Liver (tissue), 9 donors: Measurements from ENCODE around the gene PLTP. TPM values are rescaled to one million over a fixed set of nuclear protein-coding genes. Genes with fewer than 3 reads are reported as not detected.

Experiments
- DNase-seq: peaks from one replicate; pipeline ENCODE4 v3.0.0-alpha.2; 2017; ENCODE audit warnings: low spot score
- H3K27ac ChIP-seq, 2 donors: one replicate each; pipeline ENCODE4 v1.7.0; 2013; ENCODE audit warnings: inconsistent platforms in 2 of 2, low read length in 2 of 2, control low read depth in 1 of 2, low read depth in 1 of 2, mild to moderate bottlenecking in 1 of 2
- H3K27me3 ChIP-seq, 4 donors: one replicate each; pipeline versions ENCODE4 v1.6.1 to v1.7.0; 2013; ENCODE audit warnings: low read length in 3 of 4, inconsistent platforms in 1 of 4, mild to moderate bottlenecking in 1 of 4, moderate library complexity in 1 of 4; ENCODE audit not compliant: control insufficient read depth in 4 of 4, insufficient read depth in 4 of 4
- H3K36me3 ChIP-seq, 4 donors: one replicate each; pipeline versions ENCODE4 v1.6.1 to v1.7.0; 2013; ENCODE audit warnings: low read length in 3 of 4, mild to moderate bottlenecking in 3 of 4, low read depth in 1 of 4, moderate library complexity in 1 of 4; ENCODE audit not compliant: control insufficient read depth in 4 of 4, insufficient read depth in 3 of 4
- H3K4me1 ChIP-seq, 4 donors: one replicate each; pipeline versions ENCODE4 v1.6.1 to v1.7.0; 2013; ENCODE audit warnings: low read length in 3 of 4, mild to moderate bottlenecking in 3 of 4, moderate library complexity in 1 of 4; ENCODE audit not compliant: control insufficient read depth in 4 of 4, insufficient read depth in 4 of 4
- H3K4me3 ChIP-seq, 3 donors: one replicate each; pipeline versions ENCODE4 v1.6.1 to v1.7.0; 2013; ENCODE audit warnings: low read length in 3 of 3, control low read depth in 1 of 3, low read depth in 1 of 3, mild to moderate bottlenecking in 1 of 3
- H3K9ac ChIP-seq, 2 donors: one replicate each; pipeline ENCODE4 v1.7.0; 2013; ENCODE audit warnings: low read length in 2 of 2, mild to moderate bottlenecking in 2 of 2, moderate library complexity in 2 of 2, control low read depth in 1 of 2, low read depth in 1 of 2
- H3K9me3 ChIP-seq, 4 donors: one replicate each; pipeline versions ENCODE4 v1.6.1 to v1.7.0; 2013; ENCODE audit warnings: low read length in 3 of 4; ENCODE audit not compliant: control insufficient read depth in 4 of 4
- CTCF ChIP-seq: fragments of 150-350 bp; IDR thresholded peaks from 2 replicates; pipeline ENCODE4 v1.5.1; 2017; ENCODE audit warnings: improper control_type of control experiment, low read depth, low read length; ENCODE audit not compliant: missing input control
- EGR1 ChIP-seq, 2 donors: IDR thresholded peaks; 2 replicates each; pipeline ENCODE4 v1.6.1; 2016 to 2018; ENCODE audit warnings: antibody characterized with exemption in 2 of 2, low read depth in 2 of 2
- FOXA1 ChIP-seq: IDR thresholded peaks from 2 replicates; pipeline ENCODE4 v1.6.1; 2016; ENCODE audit warnings: antibody characterized with exemption
- FOXA2 ChIP-seq: IDR thresholded peaks from 2 replicates; pipeline ENCODE4 v1.6.1; 2016; ENCODE audit warnings: antibody characterized with exemption
- GABPA ChIP-seq, 2 donors: IDR thresholded peaks in 1 of 2; conservative IDR thresholded peaks in 1 of 2; 2 replicates each; pipeline ENCODE4 v1.6.1; 2016; ENCODE audit warnings: antibody characterized with exemption in 2 of 2, mild to moderate bottlenecking in 1 of 2, moderate library complexity in 1 of 2
- HNF4A ChIP-seq, 2 donors: conservative IDR thresholded peaks; 2 replicates each; pipeline ENCODE4 v1.6.1; 2016; ENCODE audit warnings: antibody characterized with exemption in 2 of 2, mild to moderate bottlenecking in 2 of 2
- HNF4G ChIP-seq: IDR thresholded peaks from 2 replicates; pipeline ENCODE4 v1.6.1; 2016; ENCODE audit warnings: antibody characterized with exemption
- JUND ChIP-seq, 2 donors: IDR thresholded peaks; 2 replicates each; pipeline ENCODE4 v1.6.1; 2016; ENCODE audit warnings: antibody characterized with exemption in 2 of 2
- NR2F2 ChIP-seq: IDR thresholded peaks from 2 replicates; pipeline ENCODE4 v1.6.1; 2016; ENCODE audit warnings: antibody characterized with exemption
- RAD21 ChIP-seq, 2 donors: IDR thresholded peaks; 2 replicates each; pipeline ENCODE4 v1.6.1; 2016; ENCODE audit warnings: antibody characterized with exemption in 2 of 2, mild to moderate bottlenecking in 2 of 2
- RXRA ChIP-seq, 2 donors: IDR thresholded peaks; 2 replicates each; pipeline ENCODE4 v1.6.1; 2017 to 2018; ENCODE audit warnings: antibody characterized with exemption in 2 of 2, mild to moderate bottlenecking in 1 of 2
- SP1 ChIP-seq: IDR thresholded peaks from 2 replicates; pipeline ENCODE4 v1.6.1; 2018; ENCODE audit warnings: antibody characterized with exemption, mild to moderate bottlenecking
- TAF1 ChIP-seq: conservative IDR thresholded peaks from 2 replicates; pipeline ENCODE4 v1.6.1; 2016; ENCODE audit warnings: antibody characterized with exemption, mild to moderate bottlenecking
- YY1 ChIP-seq: IDR thresholded peaks from 2 replicates; pipeline ENCODE4 v1.6.1; 2016; ENCODE audit warnings: antibody characterized with exemption, mild to moderate bottlenecking
- ZBTB33 ChIP-seq: IDR thresholded peaks from 2 replicates; pipeline ENCODE4 v1.6.1; 2016; ENCODE audit warnings: antibody characterized with exemption
- WGBS: extraction: QIAGEN DNeasy Blood & Tissue Kit; methylation state at CpG from one replicate; pipeline ENCODE4 v1.1.7; 2013; 5-methylcytosine and 5-hydroxymethylcytosine counted together
- polyA plus RNA-seq, 2 donors: library from polyadenylated mRNA; stranded (reverse) in 1 of 2; unstranded in 1 of 2; fragments of 200-250 nt in 1 of 2; fragments of >200 nt in 1 of 2; fragmentation: Nextera tagmentation in 1 of 2; extraction: Ambion mirVana in 1 of 2; gene quantifications; one replicate each; pipeline versions ENCODE4 v1.2.1 to v1.2.3, GENCODE V29; 2013 to 2015
- total RNA-seq, 2 donors: library from RNA; depleted of rRNA; stranded (reverse); fragments of >200 nt; gene quantifications; one replicate each; pipeline ENCODE4 v1.2.3, GENCODE V29; 2014
- TF ChIP-seq, protein P1 (sequence below): IDR thresholded peaks from 2 replicates; pipeline ENCODE4 v1.6.1; 2016; ENCODE audit warnings: antibody characterized with exemption, mild to moderate bottlenecking
- TF ChIP-seq, protein P2 (sequence below): IDR thresholded peaks from 2 replicates; pipeline ENCODE4 v1.6.1; 2016; ENCODE audit warnings: antibody characterized with exemption
- TF ChIP-seq, protein P3 (sequence below): IDR thresholded peaks from 2 replicates; pipeline ENCODE4 v1.6.1; 2016; ENCODE audit warnings: antibody characterized with exemption
- donor health status: healthy.
- donor health status: healthy.
- donor health status: healthy.
- donor health status: healthy.
- donor health status: healthy.

Gene PLTP
- total and polyA plus RNA-seq, 4 donors, result 22.5 to 69.5 (median 60.7) TPM

DNA sequence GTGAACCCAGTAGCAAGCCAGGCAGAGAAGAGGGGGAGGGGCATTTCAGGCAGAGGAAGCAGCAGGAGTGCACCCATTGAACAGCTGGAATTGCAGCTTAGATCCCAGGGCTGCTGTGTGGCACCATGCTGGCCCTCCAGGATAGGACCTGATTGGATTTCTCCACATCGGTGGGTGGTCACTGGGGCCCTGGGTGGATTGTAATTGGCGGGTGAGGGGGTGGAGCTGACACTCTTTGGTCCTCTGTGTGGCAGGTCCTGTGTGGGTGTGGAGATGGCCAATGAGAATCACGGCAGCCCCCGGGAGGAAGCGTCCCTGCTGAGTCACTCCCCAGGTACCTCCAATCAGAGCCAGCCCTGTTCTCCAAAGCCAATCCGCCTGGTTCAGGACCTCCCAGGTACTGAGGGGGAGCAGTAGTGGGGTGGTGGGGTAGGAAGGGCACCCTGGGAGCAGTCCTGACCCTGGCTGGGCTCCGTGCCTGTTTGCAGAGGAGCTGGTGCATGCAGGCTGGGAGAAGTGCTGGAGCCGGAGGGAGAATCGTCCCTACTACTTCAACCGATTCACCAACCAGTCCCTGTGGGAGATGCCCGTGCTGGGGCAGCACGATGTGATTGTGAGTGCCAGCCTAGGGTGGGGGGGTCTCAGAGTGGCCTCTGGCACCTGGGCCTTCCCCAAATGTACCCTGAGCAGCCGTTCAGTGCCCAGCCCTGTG, 26.9 kb upstream of the PLTP start:
- H3K9ac ChIP-seq, result no peak overlapping the region
- TF ChIP-seq, protein P1, sequence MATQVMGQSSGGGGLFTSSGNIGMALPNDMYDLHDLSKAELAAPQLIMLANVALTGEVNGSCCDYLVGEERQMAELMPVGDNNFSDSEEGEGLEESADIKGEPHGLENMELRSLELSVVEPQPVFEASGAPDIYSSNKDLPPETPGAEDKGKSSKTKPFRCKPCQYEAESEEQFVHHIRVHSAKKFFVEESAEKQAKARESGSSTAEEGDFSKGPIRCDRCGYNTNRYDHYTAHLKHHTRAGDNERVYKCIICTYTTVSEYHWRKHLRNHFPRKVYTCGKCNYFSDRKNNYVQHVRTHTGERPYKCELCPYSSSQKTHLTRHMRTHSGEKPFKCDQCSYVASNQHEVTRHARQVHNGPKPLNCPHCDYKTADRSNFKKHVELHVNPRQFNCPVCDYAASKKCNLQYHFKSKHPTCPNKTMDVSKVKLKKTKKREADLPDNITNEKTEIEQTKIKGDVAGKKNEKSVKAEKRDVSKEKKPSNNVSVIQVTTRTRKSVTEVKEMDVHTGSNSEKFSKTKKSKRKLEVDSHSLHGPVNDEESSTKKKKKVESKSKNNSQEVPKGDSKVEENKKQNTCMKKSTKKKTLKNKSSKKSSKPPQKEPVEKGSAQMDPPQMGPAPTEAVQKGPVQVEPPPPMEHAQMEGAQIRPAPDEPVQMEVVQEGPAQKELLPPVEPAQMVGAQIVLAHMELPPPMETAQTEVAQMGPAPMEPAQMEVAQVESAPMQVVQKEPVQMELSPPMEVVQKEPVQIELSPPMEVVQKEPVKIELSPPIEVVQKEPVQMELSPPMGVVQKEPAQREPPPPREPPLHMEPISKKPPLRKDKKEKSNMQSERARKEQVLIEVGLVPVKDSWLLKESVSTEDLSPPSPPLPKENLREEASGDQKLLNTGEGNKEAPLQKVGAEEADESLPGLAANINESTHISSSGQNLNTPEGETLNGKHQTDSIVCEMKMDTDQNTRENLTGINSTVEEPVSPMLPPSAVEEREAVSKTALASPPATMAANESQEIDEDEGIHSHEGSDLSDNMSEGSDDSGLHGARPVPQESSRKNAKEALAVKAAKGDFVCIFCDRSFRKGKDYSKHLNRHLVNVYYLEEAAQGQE, result no peak
- no peak for TF ChIP-seq ZBTB33
- TF ChIP-seq, protein P2, sequence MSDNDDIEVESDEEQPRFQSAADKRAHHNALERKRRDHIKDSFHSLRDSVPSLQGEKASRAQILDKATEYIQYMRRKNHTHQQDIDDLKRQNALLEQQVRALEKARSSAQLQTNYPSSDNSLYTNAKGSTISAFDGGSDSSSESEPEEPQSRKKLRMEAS, result no peak
- TF ChIP-seq FOXA1, result no peak
- no peak for TF ChIP-seq JUND (IDR thresholded peaks at IDR 0.05)
- no peak for TF ChIP-seq RXRA (IDR thresholded peaks at IDR 0.05)
- no peak for TF ChIP-seq NR2F2
- no peak for TF ChIP-seq HNF4G
- no peak for TF ChIP-seq EGR1 (IDR thresholded peaks at IDR 0.05; ENCODE audit: low read depth in 2 of 2)
- DNase-seq, result no peak
- no peak overlapping the region for H3K4me3 ChIP-seq
- no peaks in the 10 kb centered on the region for H3K27me3 ChIP-seq
- WGBS, result 96% methylated on average over 13 of the region's 13 CpGs
- no peaks in the 10 kb centered on the region for H3K9me3 ChIP-seq
- peaks cover 0 to 7% (median 5%) of the 10 kb centered on the region in 4 donors for H3K4me1 ChIP-seq
- peaks cover 9 to 56% (median 47%) of the 10 kb centered on the region in 4 donors for H3K36me3 ChIP-seq
- no peak overlapping the region for H3K27ac ChIP-seq

- Histone ChIP-seq H3K9me3 (no peaks in the 10 kb centered on the region), H3K36me3 (peaks cover 9 to 45% (median 37%) of the 10 kb centered on the region in 4 donors), H3K9ac (no peak overlapping the region), H3K4me3 (no peak overlapping the region), H3K27me3 (no peaks in the 10 kb centered on the region), H3K27ac (no peak overlapping the region), H3K4me1 (peaks cover 3 to 18% (median 14%) of the 10 kb centered on the region in 4 donors)
- DNase-seq, result no peak
- WGBS, result 80% methylated on average over 2 of the region's 2 CpGs
- TF ChIP-seq HNF4A (conservative IDR thresholded peaks at IDR 0.05) (no peak), HNF4G (no peak), RAD21 (IDR thresholded peaks at IDR 0.05) (no peak), EGR1 (IDR thresholded peaks at IDR 0.05; ENCODE audit: low read depth in 2 of 2) (no peak), SP1 (no peak), ZBTB33 (no peak), YY1 (no peak), JUND (IDR thresholded peaks at IDR 0.05) (no peak), TAF1 (no peak), GABPA (IDR thresholded peaks at IDR 0.05 in 1 of 2, conservative IDR thresholded peaks at IDR 0.05 in 1 of 2) (no peak), FOXA2 (no peak), RXRA (IDR thresholded peaks at IDR 0.05) (no peak), FOXA1 (no peak), CTCF (no peak), NR2F2 (no peak)
- TF ChIP-seq, protein P3, sequence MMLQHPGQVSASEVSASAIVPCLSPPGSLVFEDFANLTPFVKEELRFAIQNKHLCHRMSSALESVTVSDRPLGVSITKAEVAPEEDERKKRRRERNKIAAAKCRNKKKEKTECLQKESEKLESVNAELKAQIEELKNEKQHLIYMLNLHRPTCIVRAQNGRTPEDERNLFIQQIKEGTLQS, result no peak
- TF ChIP-seq, protein P2, result no peak
These were observed 25.8 kb upstream of the PLTP start for GRCh38 chr20:45937765-45938164.
